H1 (cell line): ENCODE results near the gene MAP3K14. TPM values are rescaled to one million over a fixed set of nuclear protein-coding genes. Genes with fewer than 3 reads are reported as not detected.

ENCODE experiments used
- CTCF ChIA-PET: fragments of 300-600 bp; sonication (Branson Sonifier 250); formaldehyde crosslinking; loops from one replicate; lab custom pipeline; 2021; ENCODE audit not compliant: partially characterized antibody; lab: Charles Lee
- POLR2A ChIA-PET: fragments of 300-600 bp; sonication (Branson Sonifier 250); formaldehyde crosslinking; loops from one replicate; lab custom pipeline; 2021; ENCODE audit warnings: inconsistent platforms; ENCODE audit not compliant: partially characterized antibody; lab: Charles Lee
- DNase-seq, 2 experiments: peaks; one replicate each; pipeline versions ENCODE4 v3.0.0 to v3.0.0-alpha.2; 2010 to 2022; ENCODE audit warnings: low spot score in 2 of 2, low read depth in 1 of 2, mixed read lengths in 1 of 2
- FAIRE-seq: peaks from 2 replicates; lab custom pipeline; 2011; peaks lifted over from hg19 to GRCh38; lab: Jason Lieb, UNC
- H2AFZ ChIP-seq: 2 replicates; pipeline ENCODE4 v1.8.1; 2012; ENCODE audit warnings: low read length, inconsistent platforms
- H2AK5ac ChIP-seq: 2 replicates; pipeline ENCODE4 v1.6.1; 2013; ENCODE audit warnings: low read depth, low read length
- H2BK120ac ChIP-seq: replicated peaks from 2 replicates; pipeline ENCODE3; 2013; ENCODE audit warnings: low read depth, low read length, inconsistent platforms
- H2BK12ac ChIP-seq: 2 replicates; pipeline ENCODE4 v1.6.1; 2013; ENCODE audit warnings: low read depth, low read length
- H2BK15ac ChIP-seq: 2 replicates; pipeline ENCODE4 v1.6.1; 2013; ENCODE audit warnings: low read length
- H2BK20ac ChIP-seq: 2 replicates; pipeline ENCODE4 v1.6.1; 2013; ENCODE audit warnings: low read length
- H2BK5ac ChIP-seq: 2 replicates; pipeline ENCODE4 v1.6.1; 2013; ENCODE audit warnings: low read depth, low read length
- H3K14ac ChIP-seq: 2 replicates; pipeline ENCODE4 v1.6.1; 2013; ENCODE audit warnings: inconsistent platforms; ENCODE audit not compliant: insufficient read length
- H3K18ac ChIP-seq: 2 replicates; pipeline ENCODE4 v1.6.1; 2013; ENCODE audit warnings: low read length; ENCODE audit errors: extremely low read depth
- H3K23ac ChIP-seq: 2 replicates; pipeline ENCODE4 v1.6.1; 2013; ENCODE audit warnings: inconsistent platforms; ENCODE audit not compliant: insufficient read length
- H3K23me2 ChIP-seq: 2 replicates; pipeline ENCODE4 v1.6.1; 2013; ENCODE audit warnings: low read depth, low read length
- H3K27ac ChIP-seq: 2 replicates; pipeline ENCODE4 v1.6.1; 2011; ENCODE audit warnings: low read depth, low read length, inconsistent platforms
- H3K27me3 ChIP-seq, 4 experiments: replicated peaks in 1 of 4; 1 replicate in 1 of 4; 2 replicates in 3 of 4; pipeline versions ENCODE4 v1.6.1 to v1.8.1; 2011 to 2013; ENCODE audit warnings: low read length in 3 of 4, mild to moderate bottlenecking in 3 of 4, inconsistent platforms in 2 of 4, mixed read lengths in 2 of 4, moderate library complexity in 1 of 4; ENCODE audit not compliant: control insufficient read depth in 3 of 4, insufficient read depth in 3 of 4; ENCODE audit errors: extremely low read depth in 1 of 4
- H3K36me3 ChIP-seq, 4 experiments: 2 replicates each; pipeline versions ENCODE4 v1.6.1 to v1.8.1; 2011 to 2013; ENCODE audit warnings: mild to moderate bottlenecking in 4 of 4, low read length in 3 of 4, moderate library complexity in 2 of 4, control low read depth in 1 of 4, inconsistent platforms in 1 of 4; ENCODE audit not compliant: insufficient read depth in 4 of 4, control insufficient read depth in 2 of 4
- H3K4ac ChIP-seq: replicated peaks from 2 replicates; pipeline ENCODE3; 2013; ENCODE audit warnings: low read length, low read depth, mixed read lengths, inconsistent platforms; ENCODE audit not compliant: insufficient read length
- H3K4me1 ChIP-seq, 4 experiments: replicated peaks in 1 of 4; 1 replicate in 1 of 4; 2 replicates in 3 of 4; pipeline versions ENCODE4 v1.6.1 to v1.8.1; 2011 to 2013; ENCODE audit warnings: low read length in 3 of 4, inconsistent platforms in 2 of 4, mixed read lengths in 1 of 4; ENCODE audit not compliant: insufficient read depth in 4 of 4, control insufficient read depth in 3 of 4
- H3K4me2 ChIP-seq, 2 experiments: 2 replicates each; pipeline versions ENCODE4 v1.6.1 to v1.8.1; 2011 to 2013; ENCODE audit warnings: low read depth in 2 of 2, low read length in 2 of 2, control low read depth in 1 of 2, inconsistent platforms in 1 of 2, mild to moderate bottlenecking in 1 of 2; ENCODE audit not compliant: insufficient read depth in 1 of 2
- H3K4me3 ChIP-seq, 4 experiments: fragments of 200-600, 300-600 bp in 1 of 4; sonication (generic), shearing (Covaris generic), sonication (Bioruptor Twin) in 1 of 4; 2 replicates each; pipeline versions ENCODE4 v1.5.1 to v1.8.1; 2011 to 2016; ENCODE audit warnings: low read length in 4 of 4, low read depth in 3 of 4, control low read depth in 2 of 4, inconsistent platforms in 2 of 4, mild to moderate bottlenecking in 2 of 4, mixed read lengths in 1 of 4, moderate library complexity in 1 of 4; ENCODE audit not compliant: insufficient read depth in 2 of 4; ENCODE audit errors: extremely low read depth in 1 of 4
- H3K56ac ChIP-seq: replicated peaks from 2 replicates; pipeline ENCODE3; 2013; ENCODE audit warnings: low read depth, mild to moderate bottlenecking, mixed read lengths, low read length, inconsistent platforms; ENCODE audit not compliant: insufficient read length
- H3K79me1 ChIP-seq: 2 replicates; pipeline ENCODE4 v1.6.1; 2013; ENCODE audit warnings: low read depth, low read length, control low read depth
- H3K79me2 ChIP-seq, 2 experiments: 2 replicates each; pipeline versions ENCODE4 v1.6.1 to v1.8.1; 2012 to 2013; ENCODE audit warnings: low read length in 2 of 2, mild to moderate bottlenecking in 2 of 2, inconsistent platforms in 1 of 2; ENCODE audit not compliant: insufficient read depth in 2 of 2, control insufficient read depth in 1 of 2
- H3K9ac ChIP-seq, 4 experiments: replicated peaks in 1 of 4; 1 replicate in 1 of 4; 2 replicates in 3 of 4; pipeline versions ENCODE4 v1.6.1 to v1.8.1; 2011 to 2013; ENCODE audit warnings: low read depth in 3 of 4, low read length in 3 of 4, control low read depth in 2 of 4, mild to moderate bottlenecking in 2 of 4, moderate library complexity in 2 of 4, inconsistent platforms in 1 of 4; ENCODE audit errors: extremely low read depth in 1 of 4
- H3K9me3 ChIP-seq, 2 experiments: 2 replicates each; pipeline versions ENCODE4 v1.6.1 to v1.8.1; 2012 to 2013; ENCODE audit warnings: mild to moderate bottlenecking in 2 of 2, moderate library complexity in 2 of 2, control low read depth in 1 of 2, inconsistent platforms in 1 of 2, low read depth in 1 of 2, low read length in 1 of 2, mixed read lengths in 1 of 2; ENCODE audit not compliant: insufficient read depth in 2 of 2
- H4K20me1 ChIP-seq, 2 experiments: replicated peaks in 1 of 2; 2 replicates each; pipeline versions ENCODE3 to v1.8.1; 2011 to 2013; ENCODE audit warnings: inconsistent platforms in 2 of 2, low read length in 2 of 2, mild to moderate bottlenecking in 1 of 2; ENCODE audit not compliant: insufficient read depth in 2 of 2, control insufficient read depth in 1 of 2
- H4K5ac ChIP-seq: 2 replicates; pipeline ENCODE4 v1.6.1; 2013; ENCODE audit warnings: low read length, low read depth, mixed read lengths, inconsistent platforms; ENCODE audit not compliant: insufficient read length
- H4K8ac ChIP-seq: 2 replicates; pipeline ENCODE4 v1.8.0; 2013; ENCODE audit warnings: mild to moderate bottlenecking, moderate library complexity, low read length, inconsistent platforms; ENCODE audit not compliant: insufficient read depth; ENCODE audit errors: extremely low read depth
- H4K91ac ChIP-seq: replicated peaks from 2 replicates; pipeline ENCODE3; 2013; ENCODE audit warnings: low read length, mixed read lengths, inconsistent platforms; ENCODE audit not compliant: insufficient read length
- GABPA ChIP-seq: IDR thresholded peaks from 2 replicates; pipeline ENCODE4 v1.6.1; 2011; ENCODE audit warnings: mild to moderate bottlenecking, low read length, moderate library complexity, borderline replicate concordance; ENCODE audit not compliant: insufficient read depth
- HDAC6 ChIP-seq: IDR thresholded peaks from one replicate; pipeline ENCODE4 v1.7.1; 2012; ENCODE audit warnings: low read depth, mild to moderate bottlenecking, inconsistent platforms, low read length, moderate library complexity
- KDM5A ChIP-seq: fragments of 200-600 bp; IDR thresholded peaks from 2 replicates; pipeline ENCODE4 v1.7.1; 2012; ENCODE audit warnings: mild to moderate bottlenecking, low read length, inconsistent platforms, mixed read lengths
- RXRA ChIP-seq: IDR thresholded peaks from 2 replicates; pipeline ENCODE4 v1.6.1; 2011; ENCODE audit warnings: low read depth, mild to moderate bottlenecking, low read length, moderate library complexity; ENCODE audit not compliant: insufficient read depth
- WGBS, 2 experiments: shearing (Covaris generic) in 1 of 2; methylation state at CpG; one replicate each; pipeline versions ENCODE4 v1.1.6 to v1.1.7; 2013 to 2015; ENCODE audit warnings: low lambda C conversion rate in 2 of 2, mixed read lengths in 2 of 2, inconsistent platforms in 1 of 2, low coverage in 1 of 2, missing lambda C conversion rate in 1 of 2; ENCODE audit not compliant: insufficient replicate concordance in 2 of 2, insufficient coverage in 1 of 2, insufficient read length in 1 of 2; ENCODE audit errors: extremely low coverage in 1 of 2, missing lambda C conversion rate in 1 of 2; 5-methylcytosine and 5-hydroxymethylcytosine counted together
- polyA plus RNA-seq, 7 experiments: library from polyadenylated mRNA; depleted of rRNA in 3 of 7; stranded (reverse) in 5 of 7; unstranded in 2 of 7; fragments of >200 nt in 5 of 7; fragments of 200-250 nt in 2 of 7; gene quantifications; 1 replicate in 5 of 7; 2 replicates in 1 of 7; 4 replicates in 1 of 7; pipeline versions ENCODE4 v1.2.1 to v1.2.3, GENCODE V29; 2011 to 2013; ENCODE audit warnings: missing spikeins in 2 of 7, mixed read lengths in 2 of 7
- total RNA-seq: library from RNA; stranded (reverse); fragmentation: NEBNext Ultra II Directional; extraction: Animal tissue kit (Norgen Biotek cat#: 25700); gene quantifications from 2 replicates; pipeline ENCODE4 v1.2.1, GENCODE V29; 2021
- TF ChIP-seq, protein P1 (sequence below): IDR thresholded peaks from 2 replicates; pipeline ENCODE4 v1.6.1; 2011; ENCODE audit warnings: low read depth, mild to moderate bottlenecking, low read length; ENCODE audit not compliant: insufficient read depth

Gene MAP3K14
- total and polyA plus RNA-seq, 2 of the 8 experiments (the other 6 are each of a cell fraction or from before 2014, with no cell fraction given) = 5.2 to 6.1 TPM

DNA sequence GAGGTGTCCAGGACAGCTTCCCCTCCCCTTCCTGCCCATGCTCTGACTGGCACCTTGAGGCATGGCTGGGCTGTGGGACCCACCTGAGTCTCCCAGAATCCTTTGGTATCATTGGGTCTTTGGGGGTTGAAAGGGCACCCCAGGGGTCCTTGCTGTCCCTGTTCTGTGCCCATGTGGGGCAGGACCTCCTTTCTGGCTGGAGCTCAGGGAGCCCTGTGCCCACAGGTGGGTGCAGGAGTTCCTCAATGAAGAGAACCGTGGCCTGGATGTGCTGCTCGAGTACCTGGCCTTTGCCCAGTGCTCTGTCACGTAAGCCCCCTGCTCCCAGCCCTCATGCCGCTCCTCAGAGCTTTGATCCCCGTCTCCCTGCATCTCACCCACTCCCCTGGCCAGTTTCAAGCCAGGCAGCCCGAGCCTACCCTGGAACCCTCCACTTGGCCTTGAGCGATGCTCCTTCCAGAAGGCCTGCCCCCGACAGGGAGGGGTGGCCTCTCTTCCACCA lies 83.3 kb downstream of the MAP3K14 start:
- H3K4me2 ChIP-seq = no peak overlapping the region
- DNase-seq (no peak), FAIRE-seq (no peak)

More for the DNA sequence above, 83.3 kb downstream of the MAP3K14 start:
- no peak overlapping the region for H2AK5ac ChIP-seq
- H3K18ac ChIP-seq = no peak overlapping the region
- no peak overlapping the region for H2AFZ ChIP-seq
- TF ChIP-seq HDAC6 = no peak
- TF ChIP-seq GABPA = no peak
- no peak for TF ChIP-seq RXRA
- TF ChIP-seq KDM5A = no peak
- TF ChIP-seq, protein P1, sequence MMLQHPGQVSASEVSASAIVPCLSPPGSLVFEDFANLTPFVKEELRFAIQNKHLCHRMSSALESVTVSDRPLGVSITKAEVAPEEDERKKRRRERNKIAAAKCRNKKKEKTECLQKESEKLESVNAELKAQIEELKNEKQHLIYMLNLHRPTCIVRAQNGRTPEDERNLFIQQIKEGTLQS = no peak
- no peak overlapping the region for H2BK120ac ChIP-seq
- WGBS, 2 experiments = 90% methylated on average over 8 of the region's 8 CpGs; no CpG with 5 or more reads in 1 of the 2 experiments
- H3K4ac ChIP-seq = no peak overlapping the region
- no peak overlapping the region for H3K56ac ChIP-seq
- H4K8ac ChIP-seq = peak overlapping the region; percentile 25; the same call in 1 of the 2 replicates
- H2BK15ac ChIP-seq = no peak overlapping the region
- peaks cover 0 to 13% (median 2%) of the 10 kb centered on the region in 4 experiments; a peak in 4 of 7 replicates for H3K27me3 ChIP-seq
- H3K79me1 ChIP-seq = no peaks in the 10 kb centered on the region
- no peaks in the 10 kb centered on the region for H3K79me2 ChIP-seq
- H3K9ac ChIP-seq = no peak overlapping the region
- H3K23ac ChIP-seq = no peak overlapping the region
- no peaks in the 10 kb centered on the region for H3K36me3 ChIP-seq
- no peaks in the 10 kb centered on the region for H3K23me2 ChIP-seq
- no peak overlapping the region for H3K14ac ChIP-seq
- no peak overlapping the region for H3K4me3 ChIP-seq
- ChIA-PET POLR2A (interaction anchor here (1.1 kb wide), 1 partner anchor 11 kb away, joined by 3 read pairs; the partner anchor contains the start of gene FMNL1), CTCF (interaction anchor here (0.5 to 22.1 kb wide), 6 partner anchors 11 to 160 kb away, joined by 3 to 362 read pairs (median 112); partner anchors contain the start of gene FMNL1)
- H4K91ac ChIP-seq = no peak overlapping the region
- no peaks in the 10 kb centered on the region for H3K9me3 ChIP-seq
- no peak overlapping the region for H4K5ac ChIP-seq
- H3K4me1 ChIP-seq = peaks cover 6 to 26% (median 14%) of the 10 kb centered on the region in 4 experiments
- H2BK5ac ChIP-seq = no peak overlapping the region
- H2BK12ac ChIP-seq = no peak overlapping the region
- H4K20me1 ChIP-seq = peaks cover 0 to 3% of the 10 kb centered on the region in 2 experiments
- no peak overlapping the region for H3K27ac ChIP-seq
- H2BK20ac ChIP-seq = no peak overlapping the region
